ENCODE data around the gene CTAG1A. TPM values are rescaled to one million over a fixed set of nuclear protein-coding genes. Genes with fewer than 3 reads are reported as not detected.

CTAG1A gene
- total RNA-seq, 2 donors from 2014 or later, result not detected

DNA sequence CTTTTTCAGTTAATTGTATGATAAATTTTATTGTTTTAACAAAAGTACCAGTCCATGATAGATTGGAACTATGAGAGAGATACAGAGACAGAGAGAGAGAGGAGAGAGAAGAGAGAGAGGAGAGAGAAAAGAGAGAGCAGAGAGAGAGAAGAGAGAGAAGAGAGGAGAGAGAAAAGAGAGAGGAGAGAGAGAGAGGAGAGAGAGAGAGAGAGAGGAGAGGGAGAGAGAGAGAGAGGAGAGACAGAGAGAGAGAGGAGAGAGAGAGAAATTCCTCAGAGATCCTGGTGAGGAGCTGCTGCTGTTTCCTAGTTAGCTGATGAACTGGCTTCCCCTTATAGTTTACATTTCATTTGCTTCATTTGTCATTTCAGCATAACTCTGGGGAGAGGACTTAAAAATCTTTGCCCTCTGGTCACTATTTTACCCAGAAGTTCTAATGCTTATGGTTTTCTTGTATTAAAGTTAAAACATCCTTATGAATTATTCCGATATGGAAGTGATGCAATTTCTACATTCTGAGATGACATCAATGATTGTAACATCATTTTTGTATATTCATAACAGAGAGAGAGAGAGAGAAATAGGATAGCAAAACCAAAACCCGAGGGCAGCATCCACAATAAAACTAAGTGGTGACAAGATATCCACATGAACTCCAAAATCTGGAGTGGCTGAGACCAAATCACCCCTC, 10.8 kb downstream of the CTAG1A start:
- Histone ChIP-seq H3K4me1 (ENCODE audit: control insufficient read depth in 1 of 2, low read depth in 2 of 2) (no peaks in the 10 kb centered on the region), H3K27me3 (replicated peaks; ENCODE audit: insufficient read depth) (no peaks in the 10 kb centered on the region), H3K9me3 (no peaks in the 10 kb centered on the region), H3K36me3 (no peaks in the 10 kb centered on the region), H3K4me3 (no peak overlapping the region), H3K27ac (no peak overlapping the region)
- TF ChIP-seq, protein P1, sequence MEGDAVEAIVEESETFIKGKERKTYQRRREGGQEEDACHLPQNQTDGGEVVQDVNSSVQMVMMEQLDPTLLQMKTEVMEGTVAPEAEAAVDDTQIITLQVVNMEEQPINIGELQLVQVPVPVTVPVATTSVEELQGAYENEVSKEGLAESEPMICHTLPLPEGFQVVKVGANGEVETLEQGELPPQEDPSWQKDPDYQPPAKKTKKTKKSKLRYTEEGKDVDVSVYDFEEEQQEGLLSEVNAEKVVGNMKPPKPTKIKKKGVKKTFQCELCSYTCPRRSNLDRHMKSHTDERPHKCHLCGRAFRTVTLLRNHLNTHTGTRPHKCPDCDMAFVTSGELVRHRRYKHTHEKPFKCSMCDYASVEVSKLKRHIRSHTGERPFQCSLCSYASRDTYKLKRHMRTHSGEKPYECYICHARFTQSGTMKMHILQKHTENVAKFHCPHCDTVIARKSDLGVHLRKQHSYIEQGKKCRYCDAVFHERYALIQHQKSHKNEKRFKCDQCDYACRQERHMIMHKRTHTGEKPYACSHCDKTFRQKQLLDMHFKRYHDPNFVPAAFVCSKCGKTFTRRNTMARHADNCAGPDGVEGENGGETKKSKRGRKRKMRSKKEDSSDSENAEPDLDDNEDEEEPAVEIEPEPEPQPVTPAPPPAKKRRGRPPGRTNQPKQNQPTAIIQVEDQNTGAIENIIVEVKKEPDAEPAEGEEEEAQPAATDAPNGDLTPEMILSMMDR (IDR thresholded peaks at IDR 0.05), result no peak
- no peak for ATAC-seq (ENCODE audit: insufficient number of reproducible peaks, low FRiP score, low read depth)
- DNase-seq (ENCODE audit: low spot score), result no peak

DNA sequence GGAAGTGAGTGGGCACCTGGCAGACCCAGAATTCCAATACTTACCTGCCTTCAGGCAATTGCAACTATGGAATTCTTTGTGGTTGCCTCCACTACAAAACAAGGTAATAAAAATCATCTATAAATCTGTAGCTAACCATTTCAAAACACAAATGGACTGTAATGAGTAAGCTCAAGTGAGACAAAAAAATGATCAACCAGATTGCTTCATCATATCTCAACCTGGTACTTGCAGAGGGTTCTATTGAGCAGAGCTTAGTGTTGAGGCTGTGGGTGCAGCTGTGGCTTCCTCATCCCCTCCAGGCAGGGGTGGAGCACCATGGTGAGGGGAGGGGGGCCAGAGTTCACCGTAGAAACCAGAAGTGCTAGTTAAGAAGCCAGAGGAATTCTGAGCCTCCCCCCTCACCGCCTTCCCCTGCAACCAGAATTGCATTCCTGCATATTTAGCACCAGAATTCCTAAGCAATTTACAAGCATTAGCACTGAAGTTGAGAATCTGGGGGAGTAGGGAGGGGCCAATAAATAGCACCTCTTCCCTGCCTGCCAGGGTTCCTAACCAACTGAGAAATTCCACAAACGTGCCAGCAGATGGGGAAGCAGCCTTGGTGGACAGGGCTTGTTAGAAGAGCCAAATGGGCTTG, 11.5 kb downstream of the CTAG1A start:
- H3K27ac ChIP-seq, result no peak overlapping the region
- no peaks in the 10 kb centered on the region for H3K36me3 ChIP-seq
- no peaks in the 10 kb centered on the region for H3K9me3 ChIP-seq
- TF ChIP-seq, protein P1 (IDR thresholded peaks at IDR 0.05), result no peak
- H3K4me3 ChIP-seq, result no peak overlapping the region
- DNase-seq (ENCODE audit: low spot score) (no peak), ATAC-seq (ENCODE audit: insufficient number of reproducible peaks, low FRiP score, low read depth) (no peak)
- H3K4me1 ChIP-seq (ENCODE audit: control insufficient read depth in 1 of 2, low read depth in 2 of 2), result no peaks in the 10 kb centered on the region
- H3K27me3 ChIP-seq (replicated peaks; ENCODE audit: insufficient read depth), result no peaks in the 10 kb centered on the region

DNA sequence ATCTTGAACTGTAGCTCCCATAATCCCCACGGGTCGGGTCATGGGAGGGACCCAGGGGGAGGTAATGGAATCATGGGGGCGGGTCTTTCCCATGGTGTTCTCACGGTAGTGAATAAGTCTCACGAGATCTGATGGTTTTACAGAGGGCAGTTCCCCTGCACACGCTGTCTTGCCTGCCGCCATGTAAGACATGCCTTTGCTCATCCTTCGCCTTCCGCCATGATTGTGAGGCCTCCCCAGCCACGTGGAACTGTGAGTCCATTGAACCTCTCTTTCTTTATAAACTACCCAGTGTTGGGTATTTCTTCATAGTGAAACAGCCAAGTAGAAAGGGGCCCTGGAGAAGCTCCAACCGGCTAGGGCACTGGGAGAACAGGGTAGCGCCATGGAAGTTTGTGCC, 12.3 kb downstream of the CTAG1A start:
- DNase-seq (ENCODE audit: low spot score), result no peak
- TF ChIP-seq, protein P1 (IDR thresholded peaks at IDR 0.05), result no peak
- Histone ChIP-seq H3K9me3 (no peaks in the 10 kb centered on the region), H3K27me3 (replicated peaks; ENCODE audit: insufficient read depth) (no peaks in the 10 kb centered on the region), H3K4me3 (no peak overlapping the region), H3K27ac (no peak overlapping the region), H3K4me1 (ENCODE audit: control insufficient read depth in 1 of 2, low read depth in 2 of 2) (no peaks in the 10 kb centered on the region), H3K36me3 (no peaks in the 10 kb centered on the region)
- no peak for ATAC-seq (ENCODE audit: insufficient number of reproducible peaks, low FRiP score, low read depth)

DNA sequence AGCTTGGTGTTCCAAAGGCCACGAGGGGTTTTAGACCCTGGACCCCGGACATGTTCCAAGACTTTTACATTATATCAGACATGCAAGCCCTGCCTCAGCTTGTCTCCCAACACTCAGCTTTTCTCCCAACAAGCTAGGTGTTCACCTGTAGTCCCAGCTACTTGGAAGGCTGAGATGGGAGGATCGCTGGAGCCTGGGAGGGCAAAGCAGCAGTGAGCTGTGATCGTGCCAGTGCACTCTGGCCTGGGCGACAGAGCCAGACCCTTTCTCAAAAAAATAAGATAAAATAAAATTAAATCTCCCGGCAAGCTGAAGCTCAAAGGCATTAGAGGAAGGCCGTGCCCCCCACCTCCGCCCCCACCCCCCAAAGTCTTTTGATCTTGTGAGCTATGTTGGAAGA, 13.7 kb downstream of the CTAG1A start:
- DNase-seq (ENCODE audit: low spot score) (no peak), ATAC-seq (ENCODE audit: insufficient number of reproducible peaks, low FRiP score, low read depth) (no peak)
- no peak overlapping the region for H3K4me3 ChIP-seq
- H3K9me3 ChIP-seq, result no peaks in the 10 kb centered on the region
- H3K4me1 ChIP-seq (ENCODE audit: control insufficient read depth in 1 of 2, low read depth in 2 of 2), result peaks cover 0 to 3% of the 10 kb centered on the region in 2 donors
- H3K27ac ChIP-seq, result no peak overlapping the region
- TF ChIP-seq, protein P1 (IDR thresholded peaks at IDR 0.05), result no peak
- no peaks in the 10 kb centered on the region for H3K36me3 ChIP-seq
- no peaks in the 10 kb centered on the region for H3K27me3 ChIP-seq (replicated peaks; ENCODE audit: insufficient read depth)

DNA sequence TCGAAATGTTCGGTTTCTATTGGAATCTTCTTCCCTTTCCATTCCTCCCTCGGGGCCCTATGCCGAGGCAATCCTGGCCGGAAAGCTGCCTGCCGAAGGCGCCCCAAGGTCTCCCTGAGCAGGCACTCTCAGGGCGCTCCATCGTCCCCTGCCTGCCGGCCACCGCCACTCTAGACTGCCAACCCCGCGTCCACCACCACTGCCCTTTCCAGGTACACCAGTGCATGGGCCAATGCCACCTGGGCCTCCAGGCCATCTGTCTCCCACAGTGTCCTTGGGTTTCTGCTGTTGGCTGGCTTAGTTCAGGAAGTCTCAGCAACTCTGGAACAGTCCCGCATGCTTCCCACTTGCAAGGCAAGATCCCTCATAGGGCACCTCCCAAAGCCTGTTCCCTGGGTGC, 14.6 kb downstream of the CTAG1A start:
- ATAC-seq (ENCODE audit: insufficient number of reproducible peaks, low FRiP score, low read depth) (no peak), DNase-seq (ENCODE audit: low spot score) (no peak)
- H3K4me3 ChIP-seq, result no peak overlapping the region
- H3K9me3 ChIP-seq, result no peaks in the 10 kb centered on the region
- no peak overlapping the region for H3K27ac ChIP-seq
- TF ChIP-seq, protein P1 (IDR thresholded peaks at IDR 0.05), result no peak
- no peaks in the 10 kb centered on the region for H3K27me3 ChIP-seq (replicated peaks; ENCODE audit: insufficient read depth)
- no peaks in the 10 kb centered on the region for H3K36me3 ChIP-seq
- peaks cover 0 to 11% of the 10 kb centered on the region in 2 donors for H3K4me1 ChIP-seq (ENCODE audit: control insufficient read depth in 1 of 2, low read depth in 2 of 2)
